ENCODE measurements around the gene PPP1R14D.

GRCh38 chr15:40766906-40767837 is 61.3 kb downstream of the PPP1R14D start:
- TF ChIP-seq CTCF (IDR thresholded peaks at IDR 0.05) (no peak), EP300 (IDR thresholded peaks at IDR 0.05) (no peak), POLR2A (IDR thresholded peaks at IDR 0.05; ENCODE audit: low read depth) (no peak)
